H1 (cell line): ENCODE data around the gene TTC38. TPM values are rescaled to one million over a fixed set of nuclear protein-coding genes. Genes with fewer than 3 reads are reported as not detected.

ENCODE experiments used
- CBX5 ChIP-seq: fragments of 300-800, 300-1000 bp; sonication (generic); IDR thresholded peaks from 2 replicates; pipeline ENCODE4 v1.7.1; 2016; ENCODE audit warnings: antibody characterized with exemption, low read length, low read depth
- CTCF ChIP-seq, 3 experiments: IDR thresholded peaks; 1 replicate in 2 of 3; 2 replicates in 1 of 3; pipeline versions ENCODE4 v1.5.1 to v1.6.1; 2011; ENCODE audit warnings: low read length in 3 of 3, mild to moderate bottlenecking in 3 of 3, inconsistent platforms in 2 of 3, low read depth in 1 of 3, moderate library complexity in 1 of 3; ENCODE audit not compliant: insufficient read depth in 1 of 3; ENCODE audit errors: control extremely low read depth in 1 of 3
- JUN ChIP-seq: IDR thresholded peaks from 2 replicates; pipeline ENCODE4 v1.6.1; 2011; ENCODE audit warnings: low read depth, mild to moderate bottlenecking, improper control_type of control experiment, low read length
- SIX5 ChIP-seq: IDR thresholded peaks from 2 replicates; pipeline ENCODE4 v1.6.1; 2011; ENCODE audit warnings: mild to moderate bottlenecking, low read depth, low read length
- SP4 ChIP-seq: IDR thresholded peaks from 2 replicates; pipeline ENCODE4 v1.6.1; 2012; ENCODE audit warnings: low read length, inconsistent platforms
- ZNF274 ChIP-seq: IDR thresholded peaks from 2 replicates; pipeline ENCODE4 v1.7.0; 2012; ENCODE audit warnings: low read length, borderline replicate concordance; ENCODE audit errors: extremely low read depth
- polyA plus RNA-seq, 7 experiments: library from polyadenylated mRNA; depleted of rRNA in 3 of 7; stranded (reverse) in 5 of 7; unstranded in 2 of 7; fragments of >200 nt in 5 of 7; fragments of 200-250 nt in 2 of 7; gene quantifications; 1 replicate in 5 of 7; 2 replicates in 1 of 7; 4 replicates in 1 of 7; pipeline versions ENCODE4 v1.2.1 to v1.2.3, GENCODE V29; 2011 to 2013; ENCODE audit warnings: missing spikeins in 2 of 7, mixed read lengths in 2 of 7
- total RNA-seq: library from RNA; stranded (reverse); fragmentation: NEBNext Ultra II Directional; extraction: Animal tissue kit (Norgen Biotek cat#: 25700); gene quantifications from 2 replicates; pipeline ENCODE4 v1.2.1, GENCODE V29; 2021

The TTC38 gene
- total and polyA plus RNA-seq, 2 of the 8 experiments (the other 6 are each of a cell fraction or from before 2014, with no cell fraction given): 25.3 to 34.8 TPM

- no peak for TF ChIP-seq CTCF (IDR thresholded peaks at IDR 0.05; ENCODE audit: control extremely low read depth in 1 of 3, insufficient read depth in 1 of 3, low read depth in 1 of 3, low read length in 3 of 3)
- no peak for TF ChIP-seq SIX5
- no peak for TF ChIP-seq CBX5
- TF ChIP-seq SP4: no peak
- TF ChIP-seq JUN: no peak
- TF ChIP-seq ZNF274: no peak
Observed at GRCh38 chr22:46240506-46240905, 27.3 kb upstream of the TTC38 start (continued).
